Measurements from ENCODE around the gene IL32.

DNA sequence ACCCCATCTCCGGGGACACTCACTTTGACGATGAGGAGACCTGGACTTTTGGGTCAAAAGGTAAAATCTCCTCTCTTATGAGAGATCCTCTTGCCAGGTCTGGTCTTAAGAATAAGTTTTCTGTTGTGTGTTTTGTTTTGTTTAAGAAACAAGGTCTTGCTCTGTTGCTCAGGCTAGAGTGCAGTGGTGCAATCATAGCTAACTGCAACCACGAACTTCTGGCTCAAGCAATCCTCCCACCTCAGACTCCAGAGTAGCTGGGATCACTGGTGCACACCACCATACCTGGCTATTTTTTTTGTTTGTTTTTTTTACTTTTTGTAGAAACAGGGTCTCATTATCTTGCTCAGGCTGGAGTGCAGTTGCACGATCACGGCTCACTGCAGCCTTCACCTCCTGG lies 15.0 kb upstream of the IL32 start:
- TF ChIP-seq, protein P1, sequence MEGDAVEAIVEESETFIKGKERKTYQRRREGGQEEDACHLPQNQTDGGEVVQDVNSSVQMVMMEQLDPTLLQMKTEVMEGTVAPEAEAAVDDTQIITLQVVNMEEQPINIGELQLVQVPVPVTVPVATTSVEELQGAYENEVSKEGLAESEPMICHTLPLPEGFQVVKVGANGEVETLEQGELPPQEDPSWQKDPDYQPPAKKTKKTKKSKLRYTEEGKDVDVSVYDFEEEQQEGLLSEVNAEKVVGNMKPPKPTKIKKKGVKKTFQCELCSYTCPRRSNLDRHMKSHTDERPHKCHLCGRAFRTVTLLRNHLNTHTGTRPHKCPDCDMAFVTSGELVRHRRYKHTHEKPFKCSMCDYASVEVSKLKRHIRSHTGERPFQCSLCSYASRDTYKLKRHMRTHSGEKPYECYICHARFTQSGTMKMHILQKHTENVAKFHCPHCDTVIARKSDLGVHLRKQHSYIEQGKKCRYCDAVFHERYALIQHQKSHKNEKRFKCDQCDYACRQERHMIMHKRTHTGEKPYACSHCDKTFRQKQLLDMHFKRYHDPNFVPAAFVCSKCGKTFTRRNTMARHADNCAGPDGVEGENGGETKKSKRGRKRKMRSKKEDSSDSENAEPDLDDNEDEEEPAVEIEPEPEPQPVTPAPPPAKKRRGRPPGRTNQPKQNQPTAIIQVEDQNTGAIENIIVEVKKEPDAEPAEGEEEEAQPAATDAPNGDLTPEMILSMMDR (IDR thresholded peaks at IDR 0.05; ENCODE audit: poor library complexity), result no peak
- TF ChIP-seq EZH2phosphoT487 (IDR thresholded peaks at IDR 0.05; ENCODE audit: low read depth, severe bottlenecking, unreplicated experiment), result no peak

All from hepatocyte (in vitro differentiated cells).